Astrocyte of the cerebellum (primary cell): ENCODE results near the gene ACOT11.

Source experiments
- DNase-seq: peaks from one replicate; pipeline ENCODE4 v3.0.0-alpha.2; 2011; ENCODE audit warnings: low read depth
- H3K4me3 ChIP-seq: 2 replicates; pipeline ENCODE4 v1.5.1; 2011; ENCODE audit warnings: mild to moderate bottlenecking, low read depth, low read length, moderate library complexity
- CTCF ChIP-seq: IDR thresholded peaks from 2 replicates; pipeline ENCODE4 v1.5.1; 2012; ENCODE audit warnings: low read length, low read depth, moderate library complexity, mild to moderate bottlenecking; ENCODE audit errors: missing control alignments
- in situ Hi-C: cut with HindIII; loops from 2 replicates; pipeline ENCODE4 v1.10.0; 2017; ENCODE audit warnings: low sequenced_read_pairs

ACOT11 gene

GRCh38 chr1:54611621-54612020 lies 63.6 kb downstream of the ACOT11 start:
- no peak for DNase-seq
- in situ Hi-C loops: no loop called here
- TF ChIP-seq CTCF: no peak
- H3K4me3 ChIP-seq: no peak overlapping the region

- no peak overlapping the region for H3K4me3 ChIP-seq
- TF ChIP-seq CTCF: no peak
- DNase-seq: no peak
- in situ Hi-C loops: no loop called here
Measured at GRCh38 chr1:54614024-54614423, 66.0 kb downstream of the ACOT11 start.

- in situ Hi-C loops: no loop called here
- H3K4me3 ChIP-seq: no peak overlapping the region
- no peak for TF ChIP-seq CTCF
- no peak for DNase-seq
Measured at GRCh38 chr1:54614563-54614962, 66.5 kb downstream of the ACOT11 start.

- in situ Hi-C loops: no loop called here
- TF ChIP-seq CTCF: no peak
- H3K4me3 ChIP-seq: no peak overlapping the region
- DNase-seq: no peak
Measured at GRCh38 chr1:54615531-54616279, 67.7 kb downstream of the ACOT11 start.

- no peak overlapping the region for H3K4me3 ChIP-seq
- DNase-seq: no peak
- in situ Hi-C loops: no loop called here
- no peak for TF ChIP-seq CTCF
Measured at GRCh38 chr1:54619749-54620148, 71.7 kb downstream of the ACOT11 start.

GRCh38 chr1:54623216-54624007 lies 75.4 kb downstream of the ACOT11 start, which contains the start of gene FAM151A:
Gene FAM151A, minus strand, starts transcription at chr1:54623525. Its CDS starts 130 bp downstream, at chr1:54623395.
- in situ Hi-C loops: no loop called here
- no peak within 1 kb of the TSS for H3K4me3 ChIP-seq
- no peak for DNase-seq
- TF ChIP-seq CTCF: no peak
